22Rv1 (cell line): ENCODE results near the gene ALKBH2.

Source experiments
- CTCF ChIP-seq: fragments of 450-650 bp; IDR thresholded peaks from 2 replicates; pipeline ENCODE4 v1.5.1; 2017; ENCODE audit warnings: mild to moderate bottlenecking
- ZFX ChIP-seq: fragments of 450-650 bp; IDR thresholded peaks from 2 replicates; pipeline ENCODE4 v1.6.1; 2017; ENCODE audit warnings: antibody characterized with exemption, borderline replicate concordance

GRCh38 chr12:109134186-109134917 lies 41.1 kb upstream of the ALKBH2 start:
- TF ChIP-seq CTCF, result peak; percentile 90
- TF ChIP-seq ZFX, result no peak
